ENCODE data around the gene MARK3. TPM values are rescaled to one million over a fixed set of nuclear protein-coding genes. Genes with fewer than 3 reads are reported as not detected.
A peak's percentile ranks its signal among the peaks of the same experiment; 100 is the strongest.

The MARK3 gene
- polyA plus RNA-seq, 1 experiment = 109 TPM

DNA sequence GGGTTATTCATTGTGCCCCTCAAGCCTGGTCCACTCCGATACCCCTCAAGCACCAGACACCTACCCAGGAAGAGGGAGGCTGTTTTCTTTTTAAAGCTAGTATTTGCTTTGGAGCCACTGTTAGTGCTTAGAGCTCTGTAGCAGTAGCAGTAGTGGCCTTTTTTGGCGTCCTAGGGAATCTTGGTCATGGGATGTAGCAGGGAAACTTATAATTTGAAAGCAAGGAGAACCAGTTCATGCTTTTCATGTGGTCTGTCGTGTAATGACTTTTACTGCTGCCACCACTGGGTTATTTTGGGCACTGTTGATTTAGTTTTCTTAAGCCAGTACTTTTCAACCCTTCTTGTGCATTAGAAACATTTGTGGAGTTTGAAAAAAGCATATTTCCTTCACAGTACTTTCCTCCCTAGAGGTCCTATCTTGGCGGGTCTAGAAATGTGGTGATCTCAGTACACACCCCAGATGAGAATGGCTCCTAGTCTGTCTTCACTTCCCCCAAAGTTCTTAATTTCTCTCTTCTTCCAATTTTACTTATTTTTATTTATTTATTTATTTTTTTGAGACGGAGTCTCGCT is 49.7 kb downstream of the MARK3 start:
- Histone ChIP-seq H3K27me3 (ENCODE audit: control insufficient read depth, insufficient read depth, low read length) (no peaks in the 10 kb centered on the region), H3K27ac (ENCODE audit: low read depth, low read length) (no peak overlapping the region), H3K4me3 (ENCODE audit: low read depth, low read length) (no peak overlapping the region), H3K9me3 (ENCODE audit: control insufficient read depth, insufficient read depth, low read length) (no peaks in the 10 kb centered on the region)
- ChIA-PET CTCF (interaction anchor here (1.0 kb wide), 1 partner anchor 44 kb away, joined by 3 read pairs; no protein-coding TSS in a partner anchor), POLR2A (no interaction called here)
- TF ChIP-seq, protein P1, sequence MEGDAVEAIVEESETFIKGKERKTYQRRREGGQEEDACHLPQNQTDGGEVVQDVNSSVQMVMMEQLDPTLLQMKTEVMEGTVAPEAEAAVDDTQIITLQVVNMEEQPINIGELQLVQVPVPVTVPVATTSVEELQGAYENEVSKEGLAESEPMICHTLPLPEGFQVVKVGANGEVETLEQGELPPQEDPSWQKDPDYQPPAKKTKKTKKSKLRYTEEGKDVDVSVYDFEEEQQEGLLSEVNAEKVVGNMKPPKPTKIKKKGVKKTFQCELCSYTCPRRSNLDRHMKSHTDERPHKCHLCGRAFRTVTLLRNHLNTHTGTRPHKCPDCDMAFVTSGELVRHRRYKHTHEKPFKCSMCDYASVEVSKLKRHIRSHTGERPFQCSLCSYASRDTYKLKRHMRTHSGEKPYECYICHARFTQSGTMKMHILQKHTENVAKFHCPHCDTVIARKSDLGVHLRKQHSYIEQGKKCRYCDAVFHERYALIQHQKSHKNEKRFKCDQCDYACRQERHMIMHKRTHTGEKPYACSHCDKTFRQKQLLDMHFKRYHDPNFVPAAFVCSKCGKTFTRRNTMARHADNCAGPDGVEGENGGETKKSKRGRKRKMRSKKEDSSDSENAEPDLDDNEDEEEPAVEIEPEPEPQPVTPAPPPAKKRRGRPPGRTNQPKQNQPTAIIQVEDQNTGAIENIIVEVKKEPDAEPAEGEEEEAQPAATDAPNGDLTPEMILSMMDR (IDR thresholded peaks at IDR 0.05; ENCODE audit: low read depth, low read length) = no peak
- DNase-seq (ENCODE audit: low read depth, low spot score) = no peak

DNA sequence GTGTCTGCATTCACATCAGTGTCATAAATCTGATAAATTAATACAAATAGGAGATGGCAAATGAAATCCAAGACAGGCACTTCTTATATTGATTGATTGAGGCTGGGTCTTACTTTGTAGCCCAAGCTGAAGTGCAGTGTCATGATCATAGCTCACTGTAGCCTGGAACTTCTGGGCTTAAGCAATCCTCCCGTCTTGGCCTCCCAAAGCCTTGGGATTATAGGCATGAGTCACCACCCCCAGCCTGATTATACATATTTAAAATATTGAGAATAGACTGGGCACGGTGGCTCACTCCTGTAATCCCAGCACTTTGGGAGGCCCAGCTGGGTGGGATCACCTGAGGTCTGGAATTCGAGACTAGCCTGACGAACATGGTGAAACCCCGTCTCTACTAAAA is 51.3 kb downstream of the MARK3 start:
- Histone ChIP-seq H3K27me3 (ENCODE audit: control insufficient read depth, insufficient read depth, low read length) (no peaks in the 10 kb centered on the region), H3K27ac (ENCODE audit: low read depth, low read length) (peak overlapping the region; percentile 4), H3K4me3 (ENCODE audit: low read depth, low read length) (no peak overlapping the region), H3K9me3 (ENCODE audit: control insufficient read depth, insufficient read depth, low read length) (no peaks in the 10 kb centered on the region)
- ChIA-PET POLR2A (interaction anchor here (0.6 kb wide), 1 partner anchor 15 kb away, joined by 3 read pairs; no protein-coding TSS in a partner anchor), CTCF (interaction anchor here (1.9 kb wide), 1 partner anchor 44 kb away, joined by 6 read pairs; no protein-coding TSS in a partner anchor)
- TF ChIP-seq, protein P1 (IDR thresholded peaks at IDR 0.05; ENCODE audit: low read depth, low read length) = no peak
- no peak for DNase-seq (ENCODE audit: low read depth, low spot score)

DNA sequence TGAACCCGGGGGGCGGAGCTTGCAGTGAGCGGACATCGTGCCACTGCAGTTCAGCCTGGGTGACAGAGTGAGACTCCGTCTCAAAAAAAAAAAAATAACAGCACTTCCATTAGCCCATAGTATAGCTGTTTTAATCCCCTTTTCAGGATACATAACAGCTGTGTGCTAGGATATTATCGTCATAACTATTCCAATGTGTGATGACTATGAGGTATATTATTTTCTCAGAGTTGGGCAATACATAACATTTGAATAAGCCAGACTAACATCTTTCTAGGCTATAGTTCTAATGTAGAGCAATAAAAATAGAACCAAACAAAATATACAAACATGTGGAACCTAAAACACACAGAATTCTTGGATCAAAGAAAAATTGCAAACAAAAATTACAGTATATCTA is 57.1 kb downstream of the MARK3 start:
- ChIA-PET POLR2A (interaction anchor here (0.6 to 1.2 kb wide), 4 partner anchors 8 to 109 kb away, joined by 3 to 5 read pairs (median 4); no protein-coding TSS in a partner anchor), CTCF (interaction anchor here (1.0 kb wide), 1 partner anchor 52 kb away, joined by 3 read pairs; no protein-coding TSS in a partner anchor)
- no peak for DNase-seq (ENCODE audit: low read depth, low spot score)
- Histone ChIP-seq H3K27ac (ENCODE audit: low read depth, low read length) (peak overlapping the region; percentile 47), H3K27me3 (ENCODE audit: control insufficient read depth, insufficient read depth, low read length) (no peaks in the 10 kb centered on the region), H3K9me3 (ENCODE audit: control insufficient read depth, insufficient read depth, low read length) (no peaks in the 10 kb centered on the region), H3K4me3 (ENCODE audit: low read depth, low read length) (no peak overlapping the region)
- TF ChIP-seq, protein P1 (IDR thresholded peaks at IDR 0.05; ENCODE audit: low read depth, low read length) = no peak

DNA sequence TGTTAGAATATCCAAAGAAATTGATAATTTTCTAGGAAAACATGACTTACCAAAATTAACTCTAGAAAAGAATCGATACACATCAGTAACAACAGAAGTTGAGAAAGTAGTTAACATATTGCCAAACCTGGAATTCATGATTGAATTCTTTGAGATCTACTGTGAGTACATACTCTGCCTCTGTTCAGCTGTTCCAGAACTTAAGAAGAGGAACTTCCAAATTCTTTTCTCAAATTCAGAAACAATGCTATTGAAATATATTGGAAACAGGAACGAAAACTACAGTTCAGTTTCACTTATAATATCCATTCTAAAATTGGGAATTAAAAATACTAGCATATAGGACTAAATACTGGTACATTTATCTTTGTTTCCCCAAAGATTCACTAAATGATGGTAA is 57.9 kb downstream of the MARK3 start:
- CTCF ChIA-PET = interaction anchor here (0.6 to 1.0 kb wide), 2 partner anchors 44 to 53 kb away, joined by 3 to 4 read pairs; no protein-coding TSS in a partner anchor
- POLR2A ChIA-PET = interaction anchor here (1.1 kb wide), 1 partner anchor 107 kb away, joined by 3 read pairs; no protein-coding TSS in a partner anchor
- no peak for DNase-seq (ENCODE audit: low read depth, low spot score)
- no peak overlapping the region for H3K4me3 ChIP-seq (ENCODE audit: low read depth, low read length)
- H3K27me3 ChIP-seq (ENCODE audit: control insufficient read depth, insufficient read depth, low read length) = no peaks in the 10 kb centered on the region
- TF ChIP-seq, protein P1 (IDR thresholded peaks at IDR 0.05; ENCODE audit: low read depth, low read length) = no peak
- no peak overlapping the region for H3K27ac ChIP-seq (ENCODE audit: low read depth, low read length)
- no peaks in the 10 kb centered on the region for H3K9me3 ChIP-seq (ENCODE audit: control insufficient read depth, insufficient read depth, low read length)

DNA sequence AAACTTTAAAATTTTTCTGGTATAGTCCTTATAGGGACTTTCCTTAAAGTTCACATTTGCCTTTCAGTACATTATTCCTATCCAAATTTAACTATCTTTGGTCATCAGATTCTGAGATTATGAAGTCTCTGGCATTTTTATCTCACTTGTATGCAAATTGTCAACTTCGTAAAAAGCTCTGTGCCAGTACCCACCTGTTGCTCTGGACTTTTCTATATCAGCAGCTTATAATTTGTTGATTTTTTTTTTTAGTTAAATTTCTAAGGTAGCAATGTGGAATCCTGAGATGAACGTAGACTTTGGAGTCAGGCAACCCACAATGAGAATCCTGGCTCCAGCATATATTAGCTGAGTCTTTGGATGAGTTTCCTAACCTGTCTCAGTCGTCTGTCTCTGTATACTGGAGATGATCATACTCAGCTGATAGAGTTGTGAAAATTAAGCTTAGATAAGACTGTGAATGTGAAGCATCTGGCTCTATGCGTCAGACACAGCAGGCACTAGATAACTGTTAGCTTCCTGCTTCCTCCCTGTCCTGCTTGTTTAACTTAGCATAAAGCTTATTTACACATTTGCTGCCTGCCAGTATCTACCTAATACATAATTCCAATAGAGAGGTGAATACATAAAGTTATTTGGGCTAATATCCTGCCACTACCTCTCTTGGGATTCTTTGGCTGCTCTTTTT is 59.8 kb downstream of the MARK3 start:
- H3K27ac ChIP-seq (ENCODE audit: low read depth, low read length) = no peak overlapping the region
- no peaks in the 10 kb centered on the region for H3K9me3 ChIP-seq (ENCODE audit: control insufficient read depth, insufficient read depth, low read length)
- ChIA-PET CTCF (no interaction called here), POLR2A (no interaction called here)
- TF ChIP-seq, protein P1 (IDR thresholded peaks at IDR 0.05; ENCODE audit: low read depth, low read length) = no peak
- no peak for DNase-seq (ENCODE audit: low read depth, low spot score)
- no peak overlapping the region for H3K4me3 ChIP-seq (ENCODE audit: low read depth, low read length)
- H3K27me3 ChIP-seq (ENCODE audit: control insufficient read depth, insufficient read depth, low read length) = no peaks in the 10 kb centered on the region

All from AG04450 (cell line).